WTC11 (cell line): Measurements from ENCODE around the gene GAK. TPM values are rescaled to one million over a fixed set of nuclear protein-coding genes. Genes with fewer than 3 reads are reported as not detected.

ENCODE experiments used
- ATAC-seq: fragments of 200-7000 bp; cut with Tn5 transposase; 2 replicates; pipeline ENCODE4 v1.10.0; 2021; ENCODE audit warnings: mild to moderate bottlenecking, moderate library complexity
- CTCF ChIA-PET: fragments of 300-600 bp; sonication (Branson Sonifier 250); formaldehyde crosslinking; loops from one replicate; lab custom pipeline; 2021; ENCODE audit warnings: antibody characterized with exemption; lab: Charles Lee
- POLR2A ChIA-PET: fragments of 350-600 bp; sonication (Branson Sonifier 250); formaldehyde crosslinking; loops from one replicate; lab custom pipeline; 2021; ENCODE audit warnings: antibody characterized with exemption; lab: Charles Lee
- DNase-seq: peaks from one replicate; pipeline ENCODE4 v3.0.0; 2021; ENCODE audit warnings: low spot score
- H3K27ac Mint-ChIP-seq: 2 replicates; pipeline ENCODE4 v1.8.0; 2021; ENCODE audit warnings: mixed read lengths
- H3K27me3 Mint-ChIP-seq: 2 replicates; pipeline ENCODE4 v1.8.0; 2021; ENCODE audit warnings: low read depth, mild to moderate bottlenecking, moderate library complexity, mixed read lengths
- H3K36me3 Mint-ChIP-seq: 2 replicates; pipeline ENCODE4 v1.8.0; 2021; ENCODE audit warnings: mixed read lengths
- H3K4me1 Mint-ChIP-seq: 2 replicates; pipeline ENCODE4 v1.8.0; 2022; ENCODE audit warnings: mixed read lengths
- H3K4me3 Mint-ChIP-seq: 2 replicates; pipeline ENCODE4 v1.8.0; 2021; ENCODE audit warnings: mild to moderate bottlenecking, moderate library complexity, mixed read lengths
- H3K9me3 Mint-ChIP-seq: 2 replicates; pipeline ENCODE4 v1.8.0; 2021; ENCODE audit warnings: mixed read lengths
- ATF3 ChIP-seq: sonication (generic); formaldehyde crosslinking; conservative IDR thresholded peaks from 2 replicates; pipeline ENCODE4 v1.8.1; 2022; ENCODE audit warnings: mild to moderate bottlenecking, missing genetic modification reagents
- MAX ChIP-seq: sonication (generic); formaldehyde crosslinking; IDR thresholded peaks from 2 replicates; pipeline ENCODE4 v1.8.0; 2022; ENCODE audit warnings: mild to moderate bottlenecking, missing genetic modification reagents
- total RNA-seq: library from RNA; stranded (reverse); gene quantifications from 3 replicates; pipeline ENCODE4 v1.2.3, GENCODE V29; 2021

The GAK gene
- total RNA-seq, 1 experiment from 2014 or later = 121 TPM

GRCh38 chr4:801436-802124 is 130.5 kb downstream of the GAK start:
- POLR2A ChIA-PET = no interaction called here
- Mint-ChIP-seq H3K27ac (no peak overlapping the region), H3K4me1 (no peaks in the 10 kb centered on the region), H3K4me3 (no peak overlapping the region), H3K36me3 (no peaks in the 10 kb centered on the region), H3K9me3 (peaks cover 21% of the 10 kb centered on the region), H3K27me3 (peaks cover 75% of the 10 kb centered on the region)
- ATAC-seq (no peak), DNase-seq (no peak)
- TF ChIP-seq MAX (no peak), ATF3 (CRISPR knock-in tag) (no peak)
- CTCF ChIA-PET = no interaction called here

Other genes starting within 250 kb of the GAK start
- gene SLC49A3, start 243.2 kb downstream of the GAK start, total RNA-seq = 5.8 to 6.8 TPM (median 6.7 TPM) in 3 replicates
- 59.2 to 65.7 TPM (median 62.8 TPM) in 3 replicates for gene PCGF3, start 226.5 kb downstream of the GAK start, total RNA-seq
- 1.5 to 3.5 TPM (median 2.0 TPM) in 3 replicates for gene CPLX1, start 106.2 kb downstream of the GAK start, total RNA-seq
- gene TMEM175, start 144 bp upstream of the GAK start, total RNA-seq = 6.4 to 10.6 TPM (median 9.2 TPM) in 3 replicates
- 15.7 to 19.3 TPM (median 16.9 TPM) in 3 replicates for gene DGKQ, start 41.3 kb upstream of the GAK start, total RNA-seq
- 8.5 to 9.7 TPM (median 8.7 TPM) in 3 replicates for gene IDUA, start 54.7 kb upstream of the GAK start, total RNA-seq
- 0.14 to 0.85 TPM (median 0.25 TPM) in 3 replicates for gene SLC26A1, start 61.1 kb upstream of the GAK start, total RNA-seq
- 25.9 to 30.6 TPM (median 27.3 TPM) in 3 replicates for gene FGFRL1, start 79.3 kb upstream of the GAK start, total RNA-seq
- gene RNF212, start 181.2 kb upstream of the GAK start, total RNA-seq = 1.0 to 2.9 TPM (median 2.7 TPM) in 3 replicates
- gene SPON2, start 240.3 kb upstream of the GAK start, total RNA-seq = 4.9 to 6.6 TPM (median 5.3 TPM) in 3 replicates